Panc1 (cell line): ENCODE measurements around the gene GBA2. TPM values are rescaled to one million over a fixed set of nuclear protein-coding genes. Genes with fewer than 3 reads are reported as not detected.

Experiments
- ATAC-seq: fragments of 200-7000 bp; cut with Tn5 transposase; 2 replicates; pipeline ENCODE4 v1.9.1; 2020; ENCODE audit warnings: mild to moderate bottlenecking, moderate library complexity
- BruUV-seq: library from RNA; stranded (reverse); fragments of 400-500 nt; replicated peaks from 2 replicates; lab custom pipeline; 2021; lab: Mats Ljungman, UMichigan
- CTCF ChIA-PET: fragments of 300-600 bp; sonication (Branson Sonifier 250); formaldehyde crosslinking; loops from one replicate; lab custom pipeline; 2022; ENCODE audit warnings: antibody characterized with exemption; lab: Charles Lee
- POLR2A ChIA-PET: fragments of 300-600 bp; sonication (Branson Sonifier 250); formaldehyde crosslinking; loops from one replicate; lab custom pipeline; 2022; ENCODE audit warnings: antibody characterized with exemption; lab: Charles Lee
- DNase-seq: peaks from one replicate; pipeline ENCODE4 v3.0.0-alpha.2; 2010; ENCODE audit warnings: low read depth, low spot score
- H3K27ac ChIP-seq: 2 replicates; pipeline ENCODE4 v1.5.1; 2011; ENCODE audit warnings: mild to moderate bottlenecking, low read length, inconsistent platforms
- H3K27me3 ChIP-seq: fragments of 200-500 bp; sonication (Bioruptor generic); 2 replicates; pipeline ENCODE4 v1.6.0; 2014; ENCODE audit warnings: low read length, inconsistent platforms; ENCODE audit not compliant: control insufficient read depth, insufficient read depth
- H3K36me3 ChIP-seq: fragments of 200-500 bp; sonication (Bioruptor generic); 2 replicates; pipeline ENCODE4 v1.5.1; 2014; ENCODE audit warnings: inconsistent platforms, mild to moderate bottlenecking, low read length, moderate library complexity; ENCODE audit not compliant: control insufficient read depth, insufficient read depth
- H3K4me1 ChIP-seq: 2 replicates; pipeline ENCODE4 v1.5.1; 2011; ENCODE audit warnings: inconsistent platforms, mild to moderate bottlenecking, low read length, moderate library complexity; ENCODE audit not compliant: control insufficient read depth, insufficient read depth
- H3K4me3 ChIP-seq, 2 experiments: 2 replicates each; pipeline ENCODE4 v1.5.1; 2011 to 2012; ENCODE audit warnings: low read depth in 2 of 2, low read length in 2 of 2, mild to moderate bottlenecking in 2 of 2, inconsistent platforms in 1 of 2, moderate library complexity in 1 of 2
- H3K9me3 ChIP-seq: fragments of 200-500 bp; sonication (Bioruptor generic); 2 replicates; pipeline ENCODE4 v1.5.1; 2014; ENCODE audit warnings: low read depth, mild to moderate bottlenecking, inconsistent platforms, low read length, moderate library complexity; ENCODE audit not compliant: control insufficient read depth, insufficient read depth
- CTCF ChIP-seq: fragments of 450-650 bp; IDR thresholded peaks from 2 replicates; pipeline ENCODE4 v1.5.1; 2017; ENCODE audit warnings: mild to moderate bottlenecking
- POLR2AphosphoS5 ChIP-seq: IDR thresholded peaks from 2 replicates; pipeline ENCODE4 v1.6.1; 2012; ENCODE audit warnings: mild to moderate bottlenecking, low read depth, low read length, moderate library complexity
- REST ChIP-seq, 2 experiments: IDR thresholded peaks; 2 replicates each; pipeline ENCODE4 v1.6.1; 2011 to 2012; ENCODE audit warnings: low read depth in 2 of 2, control low read depth in 1 of 2, low read length in 1 of 2, mild to moderate bottlenecking in 1 of 2, moderate library complexity in 1 of 2; ENCODE audit not compliant: insufficient read depth in 1 of 2
- SIN3A ChIP-seq: IDR thresholded peaks from 2 replicates; pipeline ENCODE4 v1.6.1; 2012; ENCODE audit warnings: low read depth, mild to moderate bottlenecking, low read length, moderate library complexity, borderline replicate concordance; ENCODE audit not compliant: insufficient read depth
- TCF7L2 ChIP-seq: IDR thresholded peaks from 2 replicates; pipeline ENCODE4 v1.6.1; 2011; ENCODE audit warnings: mild to moderate bottlenecking, low read depth, low read length, inconsistent platforms
- in situ Hi-C: cut with HindIII; loops from 2 replicates; pipeline ENCODE4 v1.10.0; 2016; ENCODE audit warnings: low sequenced_read_pairs, low pct_unique_long_range_greater_than_20kb
- intact Hi-C: fragments of 100-400 bp; cut with micrococcal nuclease; formaldehyde crosslinking; loops from one replicate; pipeline ENCODE4 v1.10.0; 2022; ENCODE audit not compliant: unreplicated experiment
- total RNA-seq: library from RNA; stranded (reverse); gene quantifications from one replicate; pipeline ENCODE4 v1.2.1, GENCODE V29; 2021; ENCODE audit not compliant: unreplicated experiment

Gene GBA2
- total RNA-seq, 1 experiment from 2014 or later = 109 TPM

- TF ChIP-seq TCF7L2 (no peak), POLR2AphosphoS5 (no peak), SIN3A (no peak), CTCF (no peak)
- BruUV-seq = no TSS peak
- peaks cover 53% of the 10 kb centered on the region for H3K36me3 ChIP-seq
- H3K27me3 ChIP-seq = no peaks in the 10 kb centered on the region
- CTCF ChIA-PET = interaction anchor here (0.5 to 1.2 kb wide), 2 partner anchors 20 to 268 kb away, joined by 3 read pairs; no protein-coding TSS in a partner anchor
- no peaks in the 10 kb centered on the region for H3K9me3 ChIP-seq
- ATAC-seq (no peak), DNase-seq (no peak)
- H3K27ac ChIP-seq = no peak overlapping the region
- in situ Hi-C loops (no loop called here), intact Hi-C loops (no loop called here)
- H3K4me3 ChIP-seq = no peak overlapping the region
- POLR2A ChIA-PET = interaction anchor here (0.9 kb wide), 1 partner anchor 68 kb away, joined by 3 read pairs; no protein-coding TSS in a partner anchor
- no peaks in the 10 kb centered on the region for H3K4me1 ChIP-seq
These were observed 31.7 kb downstream of the GBA2 start for GRCh38 chr9:35717132-35717870.

GRCh38 chr9:35716230-35716629, 32.8 kb downstream of the GBA2 start:
- no peak overlapping the region for H3K4me3 ChIP-seq
- in situ Hi-C loops (no loop called here), intact Hi-C loops (no loop called here)
- no TSS peak for BruUV-seq
- H3K36me3 ChIP-seq = peaks cover 42% of the 10 kb centered on the region
- POLR2A ChIA-PET = no interaction called here
- ATAC-seq (no peak; the same call in 1 of the 2 replicates), DNase-seq (no peak)
- no peak overlapping the region for H3K27ac ChIP-seq
- CTCF ChIA-PET = no interaction called here
- H3K4me1 ChIP-seq = no peaks in the 10 kb centered on the region
- TF ChIP-seq REST (IDR thresholded peaks at IDR 0.05; ENCODE audit: insufficient read depth in 1 of 2, low read depth in 2 of 2, low read length in 1 of 2) (no peak), CTCF (no peak), SIN3A (no peak), POLR2AphosphoS5 (no peak), TCF7L2 (no peak)
- no peaks in the 10 kb centered on the region for H3K9me3 ChIP-seq
- no peaks in the 10 kb centered on the region for H3K27me3 ChIP-seq
